ENCODE measurements around the gene PZP. TPM values are rescaled to one million over a fixed set of nuclear protein-coding genes. Genes with fewer than 3 reads are reported as not detected.

The PZP gene
- total RNA-seq, 1 experiment from 2014 or later = not detected

GRCh38 chr12:9113296-9113986 lies 94.8 kb downstream of the PZP start:
- BruUV-seq (replicated peaks) = no TSS peak
- peaks cover 7% of the 10 kb centered on the region for H3K4me1 ChIP-seq
- H3K9me3 ChIP-seq = no peaks in the 10 kb centered on the region
- Mint-ChIP-seq H3K9me3 (ENCODE audit: unreplicated experiment) (peaks cover 20% of the 10 kb centered on the region), H3K27ac (ENCODE audit: unreplicated experiment) (no peak overlapping the region), H3K4me1 (ENCODE audit: low read depth, unreplicated experiment) (no peaks in the 10 kb centered on the region), H3K4me3 (ENCODE audit: unreplicated experiment) (no peak overlapping the region), H3K36me3 (ENCODE audit: insufficient read depth, unreplicated experiment) (no peaks in the 10 kb centered on the region), H3K27me3 (ENCODE audit: insufficient read depth, unreplicated experiment) (no peaks in the 10 kb centered on the region)
- intact Hi-C loops (cut with micrococcal nuclease; ENCODE audit: unreplicated experiment) = loop anchor here (5.0 kb wide), 1 partner anchor 41 kb away; no protein-coding TSS in a partner anchor
- ChIA-PET CTCF (no interaction called here), POLR2A (interaction anchor here (0.6 to 1.0 kb wide), 2 partner anchors 22 to 37 kb away, joined by 3 to 5 read pairs; no protein-coding TSS in a partner anchor)
- DNase-seq = no peak
- H3K4me3 ChIP-seq (ENCODE audit: low read depth, low read length) = no peak overlapping the region
- TF ChIP-seq, protein P1, sequence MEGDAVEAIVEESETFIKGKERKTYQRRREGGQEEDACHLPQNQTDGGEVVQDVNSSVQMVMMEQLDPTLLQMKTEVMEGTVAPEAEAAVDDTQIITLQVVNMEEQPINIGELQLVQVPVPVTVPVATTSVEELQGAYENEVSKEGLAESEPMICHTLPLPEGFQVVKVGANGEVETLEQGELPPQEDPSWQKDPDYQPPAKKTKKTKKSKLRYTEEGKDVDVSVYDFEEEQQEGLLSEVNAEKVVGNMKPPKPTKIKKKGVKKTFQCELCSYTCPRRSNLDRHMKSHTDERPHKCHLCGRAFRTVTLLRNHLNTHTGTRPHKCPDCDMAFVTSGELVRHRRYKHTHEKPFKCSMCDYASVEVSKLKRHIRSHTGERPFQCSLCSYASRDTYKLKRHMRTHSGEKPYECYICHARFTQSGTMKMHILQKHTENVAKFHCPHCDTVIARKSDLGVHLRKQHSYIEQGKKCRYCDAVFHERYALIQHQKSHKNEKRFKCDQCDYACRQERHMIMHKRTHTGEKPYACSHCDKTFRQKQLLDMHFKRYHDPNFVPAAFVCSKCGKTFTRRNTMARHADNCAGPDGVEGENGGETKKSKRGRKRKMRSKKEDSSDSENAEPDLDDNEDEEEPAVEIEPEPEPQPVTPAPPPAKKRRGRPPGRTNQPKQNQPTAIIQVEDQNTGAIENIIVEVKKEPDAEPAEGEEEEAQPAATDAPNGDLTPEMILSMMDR (IDR thresholded peaks at IDR 0.05; ENCODE audit: insufficient read depth in 1 of 2, low read depth in 1 of 2, low read length in 1 of 2, severe bottlenecking in 1 of 2, unreplicated experiment in 1 of 2) = no peak
- no peaks in the 10 kb centered on the region for H3K36me3 ChIP-seq (ENCODE audit: control insufficient read depth, insufficient read depth, low read length)
- no peaks in the 10 kb centered on the region for H3K27me3 ChIP-seq (replicated peaks; ENCODE audit: control insufficient read depth, insufficient read depth, low read length)

GRCh38 chr12:9112076-9112853 lies 95.9 kb downstream of the PZP start:
- Mint-ChIP-seq H3K36me3 (ENCODE audit: insufficient read depth, unreplicated experiment) (no peaks in the 10 kb centered on the region), H3K4me3 (ENCODE audit: unreplicated experiment) (no peak overlapping the region), H3K27me3 (ENCODE audit: insufficient read depth, unreplicated experiment) (no peaks in the 10 kb centered on the region), H3K27ac (ENCODE audit: unreplicated experiment) (no peak overlapping the region), H3K9me3 (ENCODE audit: unreplicated experiment) (peaks cover 20% of the 10 kb centered on the region), H3K4me1 (ENCODE audit: low read depth, unreplicated experiment) (no peaks in the 10 kb centered on the region)
- Histone ChIP-seq H3K4me1 (peaks cover 7% of the 10 kb centered on the region), H3K27me3 (replicated peaks; ENCODE audit: control insufficient read depth, insufficient read depth, low read length) (no peaks in the 10 kb centered on the region), H3K36me3 (ENCODE audit: control insufficient read depth, insufficient read depth, low read length) (no peaks in the 10 kb centered on the region), H3K9me3 (no peaks in the 10 kb centered on the region), H3K4me3 (ENCODE audit: low read depth, low read length) (no peak overlapping the region)
- no peak for DNase-seq
- POLR2A ChIA-PET = no interaction called here
- CTCF ChIA-PET = no interaction called here
- TF ChIP-seq, protein P1 (IDR thresholded peaks at IDR 0.05; ENCODE audit: insufficient read depth in 1 of 2, low read depth in 1 of 2, low read length in 1 of 2, severe bottlenecking in 1 of 2, unreplicated experiment in 1 of 2) = no peak
- intact Hi-C loops (cut with micrococcal nuclease; ENCODE audit: unreplicated experiment) = loop anchor here (5.0 kb wide), 1 partner anchor 40 kb away; no protein-coding TSS in a partner anchor
- no TSS peak for BruUV-seq (replicated peaks)

DNA sequence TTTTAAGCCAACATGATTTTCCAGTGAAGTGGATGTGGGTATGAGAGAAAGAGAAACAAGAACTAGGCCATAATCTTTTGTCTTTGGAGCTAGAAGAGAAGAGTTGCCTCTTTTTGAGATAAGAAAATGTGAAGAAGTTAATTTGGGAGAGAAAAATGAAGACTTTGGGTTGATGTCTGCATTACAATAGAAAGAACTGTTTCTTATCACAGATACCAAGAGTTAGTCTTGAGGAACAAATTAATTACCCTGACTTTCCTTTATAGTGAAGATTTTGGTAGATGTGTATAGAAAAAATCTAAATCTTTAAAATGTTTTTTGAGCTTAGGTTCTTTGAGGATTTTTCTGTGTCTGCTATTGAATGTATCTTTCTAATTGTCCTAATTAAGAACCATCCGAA lies 96.7 kb downstream of the PZP start:
- no TSS peak for BruUV-seq (replicated peaks)
- no peak for DNase-seq
- Mint-ChIP-seq H3K27me3 (ENCODE audit: insufficient read depth, unreplicated experiment) (no peaks in the 10 kb centered on the region), H3K27ac (ENCODE audit: unreplicated experiment) (no peak overlapping the region), H3K9me3 (ENCODE audit: unreplicated experiment) (peaks cover 20% of the 10 kb centered on the region), H3K36me3 (ENCODE audit: insufficient read depth, unreplicated experiment) (no peaks in the 10 kb centered on the region), H3K4me1 (ENCODE audit: low read depth, unreplicated experiment) (no peaks in the 10 kb centered on the region), H3K4me3 (ENCODE audit: unreplicated experiment) (no peak overlapping the region)
- intact Hi-C loops (cut with micrococcal nuclease; ENCODE audit: unreplicated experiment) = loop anchor here (5.0 kb wide), 1 partner anchor 39 kb away; no protein-coding TSS in a partner anchor
- peaks cover 7% of the 10 kb centered on the region for H3K4me1 ChIP-seq
- TF ChIP-seq, protein P1 (IDR thresholded peaks at IDR 0.05; ENCODE audit: insufficient read depth in 1 of 2, low read depth in 1 of 2, low read length in 1 of 2, severe bottlenecking in 1 of 2, unreplicated experiment in 1 of 2) = no peak
- no peaks in the 10 kb centered on the region for H3K27me3 ChIP-seq (replicated peaks; ENCODE audit: control insufficient read depth, insufficient read depth, low read length)
- ChIA-PET CTCF (interaction anchor here (0.6 kb wide), 1 partner anchor 47 kb away, joined by 3 read pairs; no protein-coding TSS in a partner anchor), POLR2A (no interaction called here)
- H3K36me3 ChIP-seq (ENCODE audit: control insufficient read depth, insufficient read depth, low read length) = no peaks in the 10 kb centered on the region
- no peaks in the 10 kb centered on the region for H3K9me3 ChIP-seq
- no peak overlapping the region for H3K4me3 ChIP-seq (ENCODE audit: low read depth, low read length)

Data from Caco-2 (cell line).